G401.6 (cell line): Measurements from ENCODE around the gene ARID1B.

Experiments used
- FAIRE-seq: peaks from 2 replicates; lab custom pipeline; 2012; peaks lifted over from hg19 to GRCh38; lab: Jason Lieb, UNC

The ARID1B gene

DNA sequence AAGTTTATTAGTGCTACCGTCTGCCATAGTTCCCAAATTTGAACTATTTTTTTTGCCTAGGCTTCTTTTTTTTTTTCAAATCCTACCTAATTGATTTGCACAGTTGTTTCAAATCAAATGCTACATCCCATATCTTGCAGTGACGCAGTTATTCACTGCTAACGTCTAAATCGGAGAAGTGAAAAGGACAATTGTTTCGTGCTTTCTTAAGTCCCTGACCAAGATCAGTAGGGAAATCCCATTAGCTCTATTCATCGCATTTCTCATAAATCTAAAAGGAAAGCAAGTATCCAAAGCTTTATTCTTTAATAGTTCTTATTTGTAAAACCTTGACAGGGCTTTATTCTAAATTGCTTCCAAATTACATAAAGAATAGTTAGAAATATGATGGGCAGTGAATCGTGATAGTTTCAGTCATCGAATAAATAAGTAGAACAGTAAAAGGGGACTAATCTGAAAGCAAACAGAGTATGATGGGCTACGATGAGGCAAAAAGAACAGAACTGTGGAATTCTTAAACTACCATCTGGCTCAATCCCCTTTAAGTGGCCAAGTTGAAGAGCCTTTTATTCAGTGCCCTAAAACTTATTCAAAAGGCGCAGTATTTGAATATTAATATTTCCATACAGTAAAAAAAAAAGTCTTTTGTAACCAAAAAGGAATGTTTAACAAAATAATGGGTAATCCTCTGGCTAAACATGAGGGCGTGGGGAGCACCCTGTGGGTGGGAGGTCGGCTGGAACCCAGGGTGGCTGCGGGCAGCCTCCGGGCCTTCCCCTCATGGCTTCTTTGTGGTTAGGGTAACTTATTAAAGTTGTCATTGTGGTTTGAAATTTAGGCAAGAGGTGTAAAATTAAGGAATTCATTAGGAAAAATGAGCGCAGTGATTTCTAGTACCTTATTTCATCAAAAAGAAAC, 3.0 kb upstream of the ARID1B start:
- FAIRE-seq, result no peak

DNA sequence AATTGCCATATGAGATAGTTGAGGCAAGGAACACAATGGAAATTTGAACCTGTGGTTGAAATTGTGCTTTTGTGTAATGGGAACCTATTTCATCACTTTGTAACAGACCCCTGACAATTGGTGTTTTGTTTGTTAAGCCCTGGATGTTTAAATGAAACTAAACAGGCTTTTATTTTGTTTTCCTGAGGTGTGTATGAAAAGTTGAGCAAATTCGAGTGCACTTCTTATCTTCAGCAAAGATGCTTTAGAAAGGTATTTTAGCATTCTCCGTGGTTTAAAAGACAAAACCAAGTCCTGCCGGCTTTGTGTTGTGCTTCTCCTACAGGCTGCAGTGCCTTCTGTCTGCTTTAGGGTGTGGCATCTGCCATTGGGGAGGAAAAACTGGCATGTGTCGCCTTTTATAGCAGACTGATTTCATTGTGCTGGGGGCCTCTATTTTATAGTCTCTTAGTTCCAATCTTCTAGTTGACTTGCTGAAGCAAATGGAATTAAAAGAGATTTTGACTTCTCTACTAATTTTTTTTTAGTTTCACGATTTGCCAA, 2.2 kb upstream of the ARID1B start:
- FAIRE-seq, result no peak

- FAIRE-seq, result no peak
Measured at GRCh38 chr6:156775717-156776116, 1.5 kb upstream of the ARID1B start.

GRCh38 chr6:156776470-156776839, 723 bp upstream of the ARID1B start:
- no peak for FAIRE-seq

GRCh38 chr6:156777577-156778453, 637 bp downstream of the ARID1B start:
- FAIRE-seq, result no peak

- no peak for FAIRE-seq
Measured at GRCh38 chr6:156778454-156779205, 1.5 kb downstream of the ARID1B start.

GRCh38 chr6:156779206-156780094, 2.3 kb downstream of the ARID1B start:
- FAIRE-seq, result no peak

DNA sequence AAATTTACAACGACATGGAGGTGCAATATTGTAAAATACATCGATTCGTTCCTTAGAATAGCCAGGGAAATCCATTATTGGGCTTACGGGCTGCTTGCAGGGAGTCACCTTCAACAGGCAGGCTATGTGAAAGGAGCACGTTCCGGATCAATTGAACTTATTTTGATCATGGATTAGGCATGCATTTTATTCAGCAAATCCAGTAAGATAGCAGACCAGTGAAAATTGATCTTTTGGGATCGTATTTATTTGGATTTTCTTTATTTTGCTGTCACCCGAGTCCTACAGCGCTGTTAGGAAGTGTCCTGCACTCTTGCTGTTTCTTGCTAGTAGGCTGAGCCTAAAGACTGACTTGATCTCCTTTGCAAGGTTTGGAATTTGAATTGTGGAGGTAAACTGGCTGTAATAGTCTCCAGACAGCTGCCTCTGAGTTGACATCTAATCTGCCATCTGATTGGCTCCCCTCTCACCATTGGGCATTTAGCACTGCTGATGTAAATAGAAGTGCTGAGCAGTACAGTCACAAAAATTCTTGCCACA, 3.0 kb downstream of the ARID1B start:
- FAIRE-seq, result peak; percentile 99

DNA sequence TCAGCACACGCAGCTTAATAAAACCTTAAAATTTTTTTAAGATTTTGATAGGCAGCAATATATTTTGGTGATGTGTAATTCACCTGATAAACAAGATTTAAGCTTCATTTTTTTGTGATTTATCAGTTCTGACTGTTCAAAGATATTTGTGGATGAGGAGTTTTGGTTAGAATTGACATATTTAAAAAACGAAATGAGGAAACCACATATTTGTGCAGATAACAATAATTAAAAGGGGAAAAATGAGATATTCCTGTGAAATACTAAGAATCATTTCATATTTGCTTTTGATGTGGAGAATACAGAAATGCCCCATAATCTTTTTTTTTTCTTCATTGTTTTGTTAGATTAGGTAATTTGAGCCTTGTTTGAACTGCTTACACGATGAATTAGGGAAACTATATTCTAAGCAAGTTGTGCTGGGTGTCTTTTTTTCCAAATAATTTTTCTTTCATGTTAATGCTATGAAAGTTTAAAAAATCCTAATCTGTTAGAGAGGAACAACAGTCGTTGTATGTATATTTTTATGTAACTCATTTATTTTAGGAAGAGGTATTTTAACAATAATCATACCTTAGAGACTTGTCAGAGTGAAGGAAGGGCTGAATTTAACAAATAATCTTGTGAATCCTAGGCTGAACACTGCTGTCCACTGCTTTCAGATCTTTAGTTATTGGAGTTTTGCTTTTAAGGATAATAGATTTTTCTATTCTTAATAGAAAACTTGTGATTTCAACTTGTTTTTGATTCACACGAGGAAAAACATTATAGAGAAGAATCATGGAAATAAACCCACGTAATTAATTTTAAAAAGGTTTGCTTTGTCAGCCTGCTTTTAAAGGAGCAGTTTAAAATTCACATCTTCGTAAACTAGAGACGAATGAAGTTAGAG, 4.0 kb downstream of the ARID1B start:
- FAIRE-seq, result peak; percentile 63

- peak; percentile 66 for FAIRE-seq
Measured at GRCh38 chr6:156781861-156782631, 4.9 kb downstream of the ARID1B start.

DNA sequence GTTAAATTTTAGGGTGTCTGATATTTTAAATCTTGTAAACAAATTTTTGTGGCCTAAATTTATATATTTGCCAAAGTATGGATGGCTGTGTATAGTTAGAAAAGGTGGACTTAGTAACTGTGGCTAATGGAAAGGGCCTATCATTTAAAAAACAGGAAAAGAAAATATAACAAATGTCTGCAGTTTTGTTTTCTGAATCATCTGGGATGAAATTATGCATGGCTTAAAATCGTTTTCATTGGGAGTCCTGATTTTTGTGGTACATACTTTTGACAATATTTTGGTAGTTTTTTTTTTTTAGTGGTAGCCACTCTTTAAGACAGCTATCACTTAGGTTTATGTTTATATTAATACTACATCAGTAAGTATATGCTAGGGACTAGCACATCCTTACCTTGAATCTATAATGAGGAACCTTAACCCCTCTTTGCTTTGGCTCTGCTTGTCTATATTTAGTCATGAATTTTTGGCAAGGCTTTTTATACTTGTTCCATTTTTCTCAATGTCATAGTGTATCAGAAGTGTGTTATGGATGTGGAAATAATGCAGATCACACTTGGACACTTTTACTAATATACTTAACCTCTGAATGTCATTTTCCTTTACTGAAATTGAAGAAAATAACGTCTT, 5.6 kb downstream of the ARID1B start:
- FAIRE-seq, result peak; percentile 54

DNA sequence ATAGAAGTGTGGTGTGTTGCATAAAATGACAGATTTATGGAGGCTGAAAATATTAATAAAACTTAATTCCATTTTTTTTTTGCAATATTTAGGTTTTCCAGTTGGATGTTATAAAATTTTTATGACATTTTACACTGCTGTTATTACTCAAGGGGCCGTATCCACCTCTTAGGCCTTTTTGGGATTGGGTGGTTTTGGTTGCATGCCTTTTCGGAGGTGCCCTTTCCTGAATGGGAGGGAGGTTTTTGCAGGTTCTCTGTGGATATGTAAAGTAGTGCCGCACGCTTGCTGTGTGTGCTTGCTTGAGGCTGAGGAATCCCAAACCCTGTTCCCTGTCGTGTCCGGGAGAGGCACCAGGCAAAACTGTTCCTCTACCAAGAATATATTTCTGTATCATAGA, 6.8 kb downstream of the ARID1B start:
- no peak for FAIRE-seq

DNA sequence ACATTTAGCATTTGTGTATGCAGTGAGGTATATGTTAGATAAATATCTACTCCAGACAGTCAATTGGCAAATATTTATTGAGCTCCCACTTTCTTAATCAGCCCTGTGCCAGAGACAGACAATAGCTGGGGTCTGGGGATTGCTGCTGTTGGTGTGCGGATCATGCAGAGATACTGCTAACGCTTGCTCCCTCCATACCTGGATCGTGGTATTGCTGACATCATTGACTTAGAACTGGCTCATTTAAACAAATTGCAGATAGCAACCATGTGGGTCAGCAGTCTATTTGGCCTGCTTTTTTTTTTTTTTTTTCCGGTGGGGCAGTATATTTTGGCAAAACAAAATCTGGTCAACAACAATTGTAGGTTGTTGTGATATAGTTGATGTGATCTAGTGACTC, 9.5 kb downstream of the ARID1B start:
- FAIRE-seq, result no peak

DNA sequence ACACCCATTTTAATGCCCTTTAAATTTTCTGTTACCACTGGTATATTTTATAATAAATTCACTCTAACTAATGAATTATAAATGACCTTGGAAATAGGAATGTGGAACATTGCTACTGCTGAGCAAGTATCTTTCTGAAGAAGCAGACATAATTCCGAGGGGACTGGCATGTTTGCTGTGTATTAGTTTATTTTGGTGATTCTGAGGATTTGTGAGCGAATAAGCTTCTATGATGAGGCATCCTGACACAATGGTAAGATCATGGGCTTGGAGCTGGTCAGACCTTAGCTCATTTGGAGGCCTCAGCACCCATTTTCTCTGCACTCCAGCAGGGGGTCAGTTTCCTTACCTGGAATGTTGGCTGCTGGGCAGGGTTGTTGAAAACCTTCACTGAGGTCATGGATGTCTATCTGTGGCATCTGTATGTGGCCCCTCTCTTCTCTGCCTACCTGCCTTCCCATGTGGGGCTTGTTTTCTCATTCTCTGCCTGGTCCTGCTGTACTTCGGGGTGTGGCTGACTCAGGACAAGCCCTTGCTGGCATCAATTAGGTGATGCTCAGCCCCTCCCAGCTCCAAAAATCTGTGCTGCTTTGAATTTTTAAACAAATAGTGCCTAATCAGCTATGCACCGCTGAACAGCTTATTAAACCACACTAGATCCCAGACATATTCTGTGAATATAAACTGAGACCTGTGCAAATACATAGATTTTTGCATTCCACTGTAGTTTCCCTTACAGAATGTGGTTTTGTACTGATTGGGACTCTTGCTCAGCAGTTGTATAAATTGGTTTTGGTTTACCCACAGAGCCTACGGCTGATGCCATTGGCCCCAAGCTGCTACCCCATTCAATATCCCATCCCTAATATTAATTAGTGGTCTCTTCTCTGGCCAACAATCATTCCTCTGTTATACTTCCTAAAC, 10.7 kb downstream of the ARID1B start:
- no peak for FAIRE-seq

DNA sequence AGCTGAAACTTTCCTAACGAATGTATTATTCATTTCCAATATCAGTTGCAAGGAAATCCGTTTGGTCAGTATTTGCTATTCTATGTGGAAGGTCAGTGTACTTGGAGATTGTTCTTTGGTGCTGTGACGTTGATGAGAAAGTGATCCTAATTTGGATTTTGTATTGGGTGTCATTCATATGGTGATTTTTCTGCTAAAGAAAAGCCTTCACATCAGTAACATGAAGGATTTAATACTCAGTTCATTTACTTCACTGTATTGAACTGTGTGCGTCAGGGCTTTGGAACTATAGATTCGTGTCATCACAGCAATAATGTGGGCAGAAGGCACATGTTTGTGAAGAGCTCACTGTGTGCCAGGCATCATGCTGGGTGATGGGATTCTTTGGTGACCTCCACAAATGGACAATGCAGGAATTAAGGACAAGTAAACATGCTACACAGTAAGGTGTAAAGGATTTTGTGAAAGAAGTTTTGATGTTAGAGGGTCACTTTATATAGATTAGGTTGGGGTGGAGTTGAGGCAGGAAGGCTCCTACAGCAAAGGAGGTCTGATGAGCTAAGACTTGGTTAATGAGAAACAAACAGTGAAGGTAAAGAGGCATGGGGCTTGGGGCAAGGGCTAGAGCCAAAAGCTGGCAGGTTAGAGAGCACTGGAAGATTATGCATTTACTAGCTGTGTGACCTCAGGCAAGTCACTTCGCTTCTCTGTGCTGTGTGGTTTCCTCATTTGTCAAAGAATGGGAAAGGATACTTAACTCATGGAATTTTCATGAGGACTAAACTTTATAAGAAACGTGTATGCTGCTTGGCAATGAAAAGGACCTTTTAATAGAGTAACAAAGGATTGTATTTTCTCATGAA, 12.1 kb downstream of the ARID1B start:
- no peak for FAIRE-seq

DNA sequence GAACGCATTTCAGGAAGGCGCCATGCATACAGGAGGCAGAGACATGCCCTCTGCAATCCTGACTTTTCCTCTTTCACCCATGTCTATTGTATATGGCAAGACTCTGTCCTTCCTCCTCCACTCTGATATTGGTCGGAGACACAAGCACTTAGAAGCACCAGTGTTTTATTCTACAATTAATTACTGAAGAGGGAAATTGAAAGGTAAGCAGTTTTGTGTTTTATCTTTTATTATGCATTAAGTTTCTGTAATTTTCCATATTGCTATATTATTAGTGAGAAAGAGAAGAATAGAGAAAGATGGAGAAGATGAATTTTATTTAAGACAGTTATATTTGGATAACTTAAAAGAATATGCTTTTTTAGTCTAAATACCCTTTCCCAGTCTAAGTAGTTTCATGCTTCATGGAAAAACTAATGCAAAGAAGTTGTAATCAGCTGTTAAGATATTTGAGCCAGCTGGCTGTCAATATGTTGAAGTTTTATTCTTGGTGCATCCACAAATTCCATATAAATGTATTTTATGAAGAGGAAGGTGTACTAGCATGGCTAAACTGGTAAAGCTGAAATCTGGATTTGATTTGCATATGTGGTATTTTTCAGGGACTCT, 13.6 kb downstream of the ARID1B start:
- FAIRE-seq, result no peak
